IPS DF 4.7 (cell line): ENCODE results near the gene GIMAP1.
"Not testable (repeated sequence)": the region's sequence is repeated elsewhere in the genome, so short reads cannot be mapped to it uniquely, and the experiment has no call there.

Experiments
- DNase-seq: peaks from one replicate; pipeline ENCODE4 v3.0.0-alpha.2; 2013; ENCODE audit warnings: low spot score; ENCODE audit errors: extremely low read depth

Gene GIMAP1

DNA sequence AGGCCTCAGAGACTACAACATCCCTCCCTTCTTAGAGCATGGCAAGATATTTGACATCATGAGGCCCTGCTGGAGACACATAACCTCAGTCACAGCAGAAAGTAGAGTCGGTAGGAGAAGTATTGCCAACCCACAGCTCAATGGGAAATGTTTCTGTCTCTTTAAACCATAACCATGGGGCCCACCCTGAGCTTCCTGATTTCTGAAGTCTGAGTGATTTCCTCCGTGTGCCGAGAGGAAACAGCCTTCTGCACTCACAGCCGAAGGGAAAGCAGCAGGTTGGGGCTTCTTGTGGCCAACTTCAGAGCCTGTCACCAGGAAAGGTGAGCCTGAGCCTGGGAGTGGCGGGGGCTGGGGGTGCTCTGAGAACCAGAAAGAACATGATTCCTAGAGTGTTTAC is at the start of gene GIMAP1:
TSS of gene GIMAP1 (plus strand) at position 246 of the 400 bp plus-strand sequence. CDS start 2,435 bp downstream, outside the sequence.
- DNase-seq: no peak

DNA sequence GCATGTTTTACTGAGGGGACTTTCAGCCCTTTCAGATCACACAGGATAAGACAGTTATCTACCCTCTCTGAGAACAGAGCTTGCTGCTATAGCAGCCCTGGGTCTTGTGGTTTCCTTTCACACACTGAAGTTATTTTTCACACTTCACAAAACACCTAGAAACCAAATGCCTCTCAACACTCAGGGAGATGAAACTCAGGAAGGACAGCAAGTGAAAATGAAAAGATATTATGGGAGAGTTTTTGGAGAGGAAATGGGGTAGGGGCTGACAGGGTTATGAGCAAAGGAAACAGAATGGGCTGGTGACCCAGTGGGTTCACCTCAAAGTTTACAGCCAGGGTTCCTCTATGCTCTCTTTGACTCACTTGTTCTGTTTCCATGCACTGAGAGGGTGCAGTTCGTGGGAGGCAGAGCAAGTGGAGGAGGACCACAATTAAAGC is 47.9 kb upstream of the GIMAP1 start:
- DNase-seq: no peak

DNA sequence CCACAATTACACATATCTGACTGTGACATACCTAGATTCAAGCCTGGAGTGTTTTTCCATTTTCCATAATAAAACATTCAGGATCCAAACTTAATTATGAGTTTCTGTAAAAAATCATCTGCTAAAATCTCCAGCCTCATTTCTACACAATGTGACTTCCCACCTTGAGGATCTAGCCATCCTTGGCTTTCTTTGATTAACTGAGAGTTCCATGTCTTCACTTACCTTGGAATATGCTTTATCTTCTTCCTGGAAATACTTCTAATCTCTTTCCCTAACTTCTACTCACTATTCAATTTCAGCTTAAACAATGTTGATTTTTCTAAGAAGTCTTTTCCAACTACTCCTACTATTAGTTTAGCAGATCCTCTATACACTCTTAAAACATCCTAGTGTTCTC is 47.4 kb upstream of the GIMAP1 start:
- DNase-seq: no peak

DNA sequence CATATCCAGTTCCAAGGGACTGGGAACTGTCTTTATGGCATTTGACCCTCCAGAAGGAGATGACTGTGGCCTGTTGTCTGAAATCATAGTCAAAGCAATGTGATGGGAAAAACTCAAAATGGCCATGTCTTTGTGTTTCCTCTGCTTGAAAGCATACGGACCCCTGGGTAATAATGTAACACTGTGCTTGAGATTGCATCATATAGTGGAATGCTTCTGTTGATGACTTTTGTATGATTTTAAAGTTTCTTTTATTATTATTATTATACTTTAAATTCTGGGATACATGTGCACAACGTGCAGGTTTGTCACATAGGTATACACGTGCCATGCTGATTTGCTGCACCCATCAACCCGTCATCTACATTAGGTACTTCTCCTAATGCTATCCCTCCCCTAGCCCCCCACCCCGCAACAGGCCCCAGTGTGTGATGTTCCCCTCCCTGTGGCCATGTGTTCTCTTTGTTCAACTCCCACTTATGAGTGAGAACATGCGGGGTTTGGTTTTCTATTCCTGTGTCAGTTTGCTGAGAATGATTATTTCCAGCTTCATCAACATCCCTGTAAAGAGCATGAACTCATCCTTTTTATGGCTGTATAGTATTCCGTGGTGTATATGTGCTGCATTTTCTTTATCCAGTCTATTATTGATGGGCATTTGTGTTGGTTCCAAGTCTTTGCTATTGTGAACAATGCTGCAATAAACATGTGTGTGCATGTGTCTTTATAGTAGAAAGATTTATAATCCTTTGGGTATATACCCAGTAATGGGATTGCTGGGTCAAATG is 44.4 kb upstream of the GIMAP1 start:
- DNase-seq: not testable (repeated sequence)

DNA sequence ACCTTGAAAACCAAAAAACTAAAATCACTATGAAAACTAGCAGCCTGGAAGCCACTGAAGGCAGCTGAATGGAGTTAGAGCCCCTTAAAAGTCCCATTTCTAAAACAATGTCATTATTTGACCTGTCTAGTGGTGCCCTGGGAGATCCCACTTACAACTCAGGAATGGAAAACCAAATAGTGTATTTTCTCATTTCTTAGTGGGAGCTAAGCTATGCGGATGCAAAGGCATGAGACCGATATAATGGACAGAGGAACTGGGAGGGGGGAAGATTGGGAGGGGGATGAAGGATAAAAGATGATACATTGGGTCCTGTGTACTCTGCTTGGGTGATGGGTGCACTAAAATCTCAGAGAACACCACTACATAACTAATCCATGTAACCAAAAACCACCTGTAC is 40.7 kb upstream of the GIMAP1 start:
- DNase-seq: no peak

DNA sequence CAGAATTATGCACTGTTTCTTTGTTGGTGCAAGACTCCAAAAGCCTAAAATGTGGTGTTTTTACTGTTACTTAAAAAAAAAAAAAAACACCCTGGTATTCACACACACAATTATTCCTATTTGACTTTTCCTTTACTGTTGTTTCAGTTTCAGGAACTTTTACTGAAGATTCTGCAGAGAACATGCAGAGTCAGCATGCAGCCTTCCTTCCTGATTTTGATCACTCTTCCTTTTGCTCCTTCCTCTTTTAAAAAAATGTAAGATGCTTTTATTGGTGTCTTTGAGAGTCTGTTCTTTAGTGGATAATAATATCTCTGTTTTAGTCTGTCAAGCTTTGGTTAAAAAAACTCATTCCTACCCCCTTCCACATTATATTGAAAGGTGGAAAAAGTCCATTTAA is 40.1 kb upstream of the GIMAP1 start:
- DNase-seq: not testable (repeated sequence)

DNA sequence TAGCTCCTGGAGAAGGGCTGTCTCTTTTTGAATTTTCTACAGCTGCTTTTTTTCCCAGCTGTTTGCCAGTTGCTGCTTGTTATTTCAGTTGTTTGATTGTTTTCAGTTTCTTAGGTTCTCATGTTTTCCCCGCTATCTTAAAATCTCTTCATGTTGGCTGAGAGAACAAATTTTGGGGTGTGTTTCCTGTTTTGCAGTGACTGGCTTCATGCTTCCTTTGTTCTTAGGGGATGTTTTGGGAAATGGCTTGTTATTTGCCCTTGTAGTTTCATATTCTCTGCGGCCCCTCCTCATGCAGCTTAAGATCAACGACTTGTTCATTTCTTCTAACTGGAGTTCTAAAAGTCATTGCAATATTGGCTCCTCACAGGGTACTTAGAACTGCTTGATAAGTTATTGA is 39.6 kb upstream of the GIMAP1 start:
- DNase-seq: not testable (repeated sequence)

DNA sequence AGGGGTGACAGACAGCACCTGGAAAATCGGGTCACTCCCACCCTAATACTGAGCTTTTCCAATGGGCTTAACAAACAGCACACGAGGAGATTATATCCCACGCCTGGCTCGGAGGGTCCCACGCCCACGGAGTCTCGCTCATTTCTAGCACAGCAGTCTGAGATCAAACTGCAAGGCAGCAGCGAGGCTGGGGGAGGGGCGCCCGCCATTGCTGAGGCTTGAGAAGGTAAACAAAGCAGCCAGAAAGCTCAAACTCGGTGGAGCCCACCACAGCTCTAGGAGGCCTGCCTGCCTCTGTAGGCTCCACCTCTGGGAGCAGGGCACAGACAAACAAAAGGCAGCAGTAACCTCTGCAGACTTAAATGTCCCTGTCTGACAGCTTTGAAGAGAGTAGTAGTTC is 37.8 kb upstream of the GIMAP1 start:
- DNase-seq: not testable (repeated sequence)

DNA sequence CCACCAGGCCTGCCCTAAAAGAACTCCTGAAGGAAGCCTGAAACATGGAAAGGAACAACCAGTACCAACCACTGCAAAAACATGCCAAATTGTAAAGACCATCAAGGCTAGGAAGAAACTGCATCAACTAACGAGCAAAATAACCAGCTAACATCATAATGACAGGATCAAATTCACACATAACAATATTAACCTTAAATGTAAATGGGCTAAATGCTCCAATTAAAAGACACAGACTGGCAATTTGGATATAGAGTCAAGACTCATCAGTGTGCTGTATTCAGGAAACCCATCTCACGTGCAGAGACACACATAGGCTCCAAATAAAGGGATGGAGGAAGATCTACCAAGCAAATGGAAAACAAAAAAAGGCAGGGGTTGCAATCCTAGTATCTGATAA is 36.0 kb upstream of the GIMAP1 start:
- not testable (repeated sequence) for DNase-seq

DNA sequence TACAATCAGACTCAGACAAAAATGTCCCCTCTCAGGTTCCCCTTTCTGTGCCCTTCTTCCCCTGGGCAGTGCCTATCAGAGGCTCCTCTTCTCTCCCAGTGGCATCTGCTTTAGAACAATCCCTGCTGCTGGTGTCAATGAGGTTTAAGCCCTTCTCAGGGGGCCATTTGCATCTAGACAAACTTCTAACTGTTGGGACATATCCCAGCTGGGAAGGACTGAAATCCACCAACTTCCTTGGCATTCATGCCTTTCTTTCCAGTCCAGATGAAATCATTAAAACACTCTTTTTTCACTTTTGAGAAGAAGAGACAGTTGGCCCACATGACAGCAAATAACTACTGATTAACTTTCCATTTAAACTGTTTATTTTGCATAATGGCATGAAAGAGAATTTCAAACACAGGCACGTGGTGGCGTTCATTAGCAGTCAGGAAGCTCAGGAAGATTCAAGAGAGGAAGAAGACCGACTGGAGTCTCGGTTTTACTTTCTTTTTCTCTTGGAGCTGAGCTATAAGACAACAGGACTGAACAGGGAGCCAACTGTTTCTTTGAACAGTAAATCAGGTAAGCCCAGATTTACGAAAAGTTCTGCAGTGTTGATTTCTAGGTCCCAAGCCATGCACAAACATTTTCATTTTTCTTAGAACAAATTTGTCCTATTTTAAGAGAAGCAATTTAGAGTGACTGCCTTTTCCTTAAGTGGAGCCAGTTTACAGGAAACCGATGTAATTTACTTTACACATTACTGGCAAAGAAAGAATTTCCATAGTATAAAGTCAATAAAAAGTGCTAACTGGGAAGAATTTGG is 31.0 kb upstream of the GIMAP1 start, which contains the start of gene GIMAP2:
TSS of gene GIMAP2 (plus strand) at position 488 of the 811 bp plus-strand sequence. CDS start 1,354 bp downstream, outside the sequence.
- DNase-seq: no peak

DNA sequence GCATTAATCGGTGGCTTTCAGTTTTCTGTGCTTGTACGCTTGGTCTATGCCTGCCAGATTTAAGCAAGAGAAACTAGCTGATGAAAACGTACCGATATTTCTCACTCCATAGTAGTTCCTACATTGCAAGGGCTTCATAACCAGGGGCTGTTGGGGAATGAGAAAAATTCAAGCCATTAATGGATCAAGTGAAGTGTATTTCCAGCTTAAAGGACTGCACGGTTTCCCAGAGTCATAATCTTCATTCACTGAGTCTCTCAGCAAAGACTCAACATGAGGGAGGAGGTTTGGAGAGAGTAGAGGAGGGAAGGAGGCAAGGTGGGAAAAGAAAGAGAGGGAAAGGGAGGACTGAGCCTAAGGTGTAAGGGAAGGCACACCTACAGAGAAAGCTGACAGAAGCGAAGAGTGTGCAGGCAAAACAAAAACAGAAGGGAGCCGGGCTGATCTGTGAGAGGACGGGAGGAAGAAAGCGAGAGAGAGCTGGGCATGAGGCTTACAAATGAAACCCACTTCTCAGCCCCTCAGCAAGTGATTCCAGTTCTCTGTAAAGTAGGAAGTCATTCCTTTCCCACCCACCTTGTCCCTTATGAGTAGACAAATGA is 30.3 kb upstream of the GIMAP1 start:
- DNase-seq: no peak

DNA sequence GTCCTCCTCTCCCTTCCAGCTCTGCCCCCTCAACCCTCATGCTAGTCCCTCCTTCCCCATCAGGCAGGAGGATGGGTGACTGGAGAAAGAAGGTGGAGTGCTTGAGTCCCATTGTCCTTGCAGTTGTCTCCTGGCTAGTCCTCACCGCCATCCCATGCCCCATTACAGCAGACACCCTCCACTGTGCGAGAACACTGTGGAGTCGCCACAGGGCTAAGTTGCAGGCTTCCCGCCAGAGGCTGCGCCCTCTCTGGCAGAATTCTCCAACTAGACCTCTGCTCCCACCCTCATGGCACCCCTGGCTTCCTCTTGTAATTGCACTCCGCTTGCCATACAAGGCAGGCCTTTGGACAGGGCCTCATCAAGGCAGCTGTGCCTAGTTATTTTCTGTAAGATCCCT is 27.8 kb upstream of the GIMAP1 start:
- no peak for DNase-seq

DNA sequence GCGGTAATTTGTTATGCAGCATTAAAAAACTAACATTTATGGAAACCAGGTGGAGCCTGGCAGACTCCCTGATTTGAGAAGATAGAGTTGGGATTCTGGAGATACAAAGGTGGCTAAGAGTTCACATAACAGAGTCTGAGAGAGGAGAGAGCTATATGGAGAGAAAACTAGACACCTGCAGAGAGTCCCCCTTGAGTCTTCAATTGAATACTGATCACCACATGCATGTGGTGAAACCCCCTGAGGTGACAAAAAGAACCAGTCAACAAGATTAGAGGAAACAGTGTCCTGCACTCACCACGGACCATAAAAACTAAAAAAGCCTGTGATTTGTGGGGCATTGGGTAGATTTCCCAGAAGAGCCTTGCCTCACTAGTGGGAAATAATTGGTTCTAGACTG is 20.8 kb upstream of the GIMAP1 start:
- no peak for DNase-seq

DNA sequence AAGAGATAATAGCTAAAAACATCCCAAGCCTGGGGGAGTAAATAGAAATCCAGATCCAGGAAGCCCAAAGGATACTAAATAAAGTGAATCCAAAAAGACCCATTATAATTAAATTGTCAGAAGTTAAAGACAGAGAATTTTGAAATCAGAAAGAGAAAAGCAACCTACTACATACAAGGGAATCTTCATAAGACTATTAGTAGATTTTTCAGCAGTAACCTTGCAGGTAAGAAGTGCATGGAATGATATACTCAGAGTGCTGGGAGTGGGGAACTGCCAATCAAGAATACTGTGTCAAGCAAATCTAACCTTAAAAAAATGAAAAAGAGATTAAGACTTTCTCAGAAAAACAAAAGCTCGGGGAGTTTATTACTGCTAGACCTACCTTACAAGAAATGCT is 13.2 kb upstream of the GIMAP1 start:
- no peak for DNase-seq

DNA sequence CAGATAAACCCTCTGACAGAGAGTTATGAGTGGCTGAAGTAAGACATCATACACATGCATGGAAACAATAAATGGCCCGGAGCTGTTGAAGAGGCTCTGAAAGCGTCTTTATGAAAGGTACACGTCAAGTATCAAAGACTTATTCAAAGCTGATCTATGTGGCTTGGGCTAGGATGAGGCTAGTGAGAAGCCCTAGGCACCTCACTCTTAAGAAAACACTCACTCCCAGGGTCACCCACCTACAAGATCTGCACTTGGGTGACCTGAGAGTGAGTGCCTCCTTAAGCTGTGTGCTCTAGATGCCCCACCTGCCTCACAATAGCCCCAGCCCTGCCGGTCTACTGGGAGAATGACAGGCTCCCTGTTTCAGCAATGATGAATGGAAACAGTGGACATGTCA is 1.1 kb upstream of the GIMAP1 start:
- no peak for DNase-seq

DNA sequence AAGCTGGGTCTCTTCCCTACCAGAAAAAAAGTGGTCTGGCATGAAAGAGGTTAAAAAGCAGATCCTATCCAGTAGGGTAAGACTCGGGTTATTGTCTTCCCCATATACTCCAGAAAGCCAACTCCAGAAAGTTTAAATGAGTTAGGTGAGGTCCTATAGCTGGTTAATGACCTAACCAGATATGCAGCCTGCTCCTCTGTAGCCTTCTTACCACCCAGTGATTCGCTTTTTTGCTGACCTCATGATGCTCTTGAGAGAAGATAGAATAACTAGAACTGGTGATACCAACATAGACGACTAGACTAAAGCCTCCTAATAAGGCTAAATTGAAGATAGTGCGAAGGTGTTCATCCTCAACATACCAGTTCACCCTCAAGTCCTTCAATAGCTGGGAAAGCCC is 675 bp upstream of the GIMAP1 start:
- no peak for DNase-seq

DNA sequence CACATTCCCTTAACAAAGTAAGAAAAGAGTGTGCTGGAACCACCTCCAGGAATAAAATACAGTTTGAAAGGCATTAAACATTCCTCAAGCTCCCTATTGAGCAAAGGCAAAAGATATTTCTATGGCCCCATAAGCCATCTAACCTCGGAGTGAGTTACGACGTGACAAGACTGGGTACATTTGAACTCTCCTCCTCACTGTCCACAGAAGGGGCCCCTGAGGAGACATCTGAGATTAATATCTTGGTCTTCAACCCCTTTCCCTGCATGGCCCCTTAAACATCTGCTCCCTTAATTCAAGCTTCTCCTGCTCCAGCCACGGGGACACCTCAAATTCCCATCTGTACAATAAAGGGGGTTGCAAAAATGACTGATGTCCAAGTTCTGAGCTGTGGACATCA is 526 bp downstream of the GIMAP1 start:
- DNase-seq: no peak

DNA sequence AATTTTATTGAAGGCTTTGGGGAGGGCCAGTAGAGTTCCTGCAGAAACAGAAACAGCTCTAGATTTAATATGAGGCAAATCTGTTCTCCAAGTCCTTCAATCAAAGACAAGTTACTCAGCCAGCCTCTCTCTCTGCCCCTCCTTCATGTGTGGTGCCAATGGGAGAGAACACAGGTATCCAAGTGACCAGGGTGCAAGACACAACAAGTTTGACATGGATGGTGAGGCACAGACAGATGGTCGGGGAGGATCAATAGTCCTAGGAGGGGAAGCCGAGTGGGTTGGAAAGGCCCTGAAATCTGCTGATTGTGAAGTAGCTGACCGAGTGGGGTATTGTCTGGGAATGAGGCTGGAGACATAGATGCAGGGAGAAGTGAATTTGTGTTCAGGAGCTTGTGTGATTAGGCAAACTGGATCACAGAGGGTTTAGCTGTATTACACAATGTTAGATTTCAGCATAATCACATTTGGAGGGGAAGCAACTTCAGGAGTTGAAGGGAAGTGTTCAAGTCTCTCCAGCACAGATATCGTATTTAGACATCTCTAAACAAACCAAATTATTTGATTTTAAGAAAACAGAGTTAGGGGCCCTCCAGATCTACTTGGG is 1.5 kb downstream of the GIMAP1 start:
- no peak for DNase-seq

DNA sequence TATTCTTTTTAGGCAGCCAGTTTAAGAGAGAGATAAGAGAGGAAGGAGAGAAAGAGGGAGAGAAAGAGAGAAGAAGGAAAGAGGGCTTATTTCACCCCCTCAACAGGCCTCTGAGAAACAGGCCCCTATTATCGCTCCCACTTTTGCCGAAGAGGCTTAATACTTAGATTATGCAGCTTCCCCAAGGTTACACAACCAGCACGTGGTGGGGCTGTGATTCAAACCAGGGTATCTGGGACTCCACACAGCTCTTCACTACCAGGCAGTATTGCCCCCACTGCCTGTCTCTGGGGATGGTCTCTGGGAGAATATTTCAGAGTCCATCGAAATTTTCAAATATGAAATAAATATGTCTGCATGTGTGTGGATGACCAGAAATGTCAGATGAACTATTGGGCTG is 3.0 kb downstream of the GIMAP1 start:
- DNase-seq: no peak

DNA sequence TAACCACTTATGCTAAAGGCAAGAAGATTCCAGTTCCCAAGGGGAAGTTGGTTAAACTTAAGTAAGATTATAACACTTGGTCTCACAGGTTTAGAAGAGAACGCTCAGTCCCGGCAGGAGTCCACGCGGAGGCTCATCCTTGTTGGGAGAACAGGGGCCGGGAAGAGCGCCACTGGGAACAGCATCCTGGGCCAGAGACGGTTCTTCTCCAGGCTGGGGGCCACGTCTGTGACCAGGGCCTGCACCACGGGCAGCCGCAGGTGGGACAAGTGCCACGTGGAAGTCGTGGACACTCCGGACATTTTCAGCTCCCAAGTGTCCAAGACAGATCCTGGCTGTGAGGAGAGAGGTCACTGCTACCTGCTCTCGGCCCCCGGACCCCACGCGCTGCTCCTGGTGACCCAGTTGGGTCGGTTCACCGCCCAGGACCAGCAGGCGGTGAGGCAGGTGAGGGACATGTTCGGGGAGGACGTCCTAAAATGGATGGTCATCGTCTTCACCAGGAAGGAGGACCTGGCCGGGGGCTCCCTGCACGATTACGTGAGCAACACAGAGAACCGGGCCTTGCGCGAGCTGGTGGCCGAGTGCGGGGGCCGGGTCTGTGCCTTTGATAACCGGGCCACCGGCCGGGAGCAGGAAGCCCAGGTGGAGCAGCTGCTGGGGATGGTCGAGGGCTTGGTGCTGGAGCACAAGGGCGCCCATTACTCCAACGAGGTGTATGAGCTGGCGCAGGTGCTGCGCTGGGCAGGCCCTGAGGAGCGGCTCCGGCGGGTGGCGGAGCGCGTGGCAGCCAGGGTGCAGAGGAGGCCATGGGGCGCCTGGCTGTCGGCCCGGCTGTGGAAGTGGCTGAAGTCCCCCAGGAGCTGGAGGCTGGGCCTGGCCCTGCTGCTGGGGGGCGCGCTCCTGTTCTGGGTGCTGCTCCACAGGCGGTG is 3.8 kb downstream of the GIMAP1 start:
- DNase-seq: no peak

DNA sequence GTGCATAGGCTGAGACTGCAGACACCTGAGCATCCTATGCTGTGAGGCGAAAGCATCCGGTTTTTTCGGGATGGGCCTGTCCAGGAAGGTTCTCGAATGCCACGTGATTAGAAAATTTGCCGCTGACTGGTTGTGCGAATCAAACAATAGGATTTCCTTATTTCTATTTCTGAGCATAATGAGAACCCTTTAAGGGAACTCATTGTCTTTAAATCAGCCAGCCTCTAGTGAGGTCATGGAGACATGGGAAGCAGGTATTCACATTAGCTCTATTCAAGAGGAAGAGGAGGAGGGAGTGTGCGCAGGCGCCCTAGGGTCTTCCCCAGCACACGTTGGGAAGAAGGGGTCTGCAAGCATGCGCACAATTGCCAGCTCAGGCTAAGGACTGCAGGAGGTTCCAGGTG is 5.6 kb downstream of the GIMAP1 start:
- DNase-seq: no peak
